Measurements from ENCODE around the gene TFF1.

DNA sequence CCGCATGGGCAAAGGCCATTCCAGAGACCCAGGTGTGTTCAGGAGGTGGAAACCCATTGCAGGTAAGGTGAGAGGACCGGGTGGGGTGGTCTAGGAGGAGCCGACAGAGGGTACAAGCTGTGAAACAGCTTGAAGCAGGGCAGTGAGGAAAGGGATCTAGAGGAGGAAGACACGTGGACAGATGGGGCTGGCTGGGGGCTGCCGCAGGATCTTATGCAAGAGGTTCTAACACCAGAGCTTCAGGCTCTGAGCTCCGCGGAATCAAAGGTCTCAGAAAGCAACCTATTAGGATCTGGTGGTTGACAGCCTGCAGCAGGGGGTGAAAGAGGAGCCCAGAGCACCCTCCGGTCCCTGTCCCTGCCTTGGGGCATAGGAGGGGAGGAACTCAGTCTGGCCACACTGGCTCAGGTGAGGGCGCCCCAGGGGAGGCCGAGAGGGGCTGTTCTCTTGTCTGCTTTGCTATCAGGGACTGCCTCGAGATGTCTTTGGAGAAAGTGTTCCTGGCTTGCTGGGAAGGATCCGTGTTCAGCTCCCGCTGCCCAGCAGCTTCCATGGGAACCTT is 1.9 kb downstream of the TFF1 start:
- TF ChIP-seq, protein P1, sequence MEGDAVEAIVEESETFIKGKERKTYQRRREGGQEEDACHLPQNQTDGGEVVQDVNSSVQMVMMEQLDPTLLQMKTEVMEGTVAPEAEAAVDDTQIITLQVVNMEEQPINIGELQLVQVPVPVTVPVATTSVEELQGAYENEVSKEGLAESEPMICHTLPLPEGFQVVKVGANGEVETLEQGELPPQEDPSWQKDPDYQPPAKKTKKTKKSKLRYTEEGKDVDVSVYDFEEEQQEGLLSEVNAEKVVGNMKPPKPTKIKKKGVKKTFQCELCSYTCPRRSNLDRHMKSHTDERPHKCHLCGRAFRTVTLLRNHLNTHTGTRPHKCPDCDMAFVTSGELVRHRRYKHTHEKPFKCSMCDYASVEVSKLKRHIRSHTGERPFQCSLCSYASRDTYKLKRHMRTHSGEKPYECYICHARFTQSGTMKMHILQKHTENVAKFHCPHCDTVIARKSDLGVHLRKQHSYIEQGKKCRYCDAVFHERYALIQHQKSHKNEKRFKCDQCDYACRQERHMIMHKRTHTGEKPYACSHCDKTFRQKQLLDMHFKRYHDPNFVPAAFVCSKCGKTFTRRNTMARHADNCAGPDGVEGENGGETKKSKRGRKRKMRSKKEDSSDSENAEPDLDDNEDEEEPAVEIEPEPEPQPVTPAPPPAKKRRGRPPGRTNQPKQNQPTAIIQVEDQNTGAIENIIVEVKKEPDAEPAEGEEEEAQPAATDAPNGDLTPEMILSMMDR (IDR thresholded peaks at IDR 0.05) = no peak
- TF ChIP-seq POLR2A (IDR thresholded peaks at IDR 0.05) = no peak
